ENCODE results near the gene OBP2B.

The OBP2B gene

GRCh38 chr9:133202688-133203453 is 6.2 kb downstream of the OBP2B start:
- in situ Hi-C loops (cut with HindIII; ENCODE audit: low sequenced_read_pairs), result no loop called here

DNA sequence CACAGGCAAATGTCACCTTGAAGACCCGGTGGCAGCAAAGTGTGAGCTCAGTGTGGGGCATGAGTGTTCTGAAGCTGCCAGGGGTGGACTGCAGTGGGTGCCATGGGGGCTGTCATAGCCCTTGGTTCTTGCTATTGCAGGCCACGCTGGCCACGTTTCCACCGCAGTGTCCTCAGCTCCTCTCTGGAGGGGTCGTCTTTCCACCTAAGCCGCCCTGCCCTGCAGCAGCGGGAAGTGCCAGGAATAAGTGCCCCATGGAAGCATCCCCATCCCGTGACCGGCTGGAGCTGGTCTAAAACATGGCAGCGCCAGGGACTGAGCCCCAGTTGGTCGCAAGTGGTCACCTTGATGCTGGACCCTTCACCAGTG is 6.9 kb downstream of the OBP2B start:
- in situ Hi-C loops (cut with HindIII; ENCODE audit: low sequenced_read_pairs), result no loop called here

GRCh38 chr9:133201424-133202144 is 7.5 kb downstream of the OBP2B start:
- in situ Hi-C loops (cut with HindIII; ENCODE audit: low sequenced_read_pairs), result no loop called here

DNA sequence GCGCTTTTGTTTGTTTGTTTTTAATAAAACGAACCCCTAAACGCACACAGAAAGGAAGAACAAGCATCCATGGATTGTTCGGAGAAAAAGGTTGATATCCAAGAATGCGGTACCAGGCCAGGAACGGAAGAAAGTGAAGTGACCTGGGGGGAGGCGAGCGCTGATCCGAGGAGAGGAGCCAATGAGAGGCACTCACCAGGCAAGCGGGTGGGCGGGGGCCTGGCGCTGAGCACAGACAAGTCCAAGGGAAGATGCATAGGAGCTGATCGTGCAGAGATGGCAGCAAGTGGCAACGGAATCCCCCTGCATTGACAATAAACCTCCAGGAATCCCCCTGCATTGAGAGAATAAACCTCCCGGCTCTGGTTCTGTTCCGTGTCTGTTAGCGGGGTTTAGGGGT is 8.4 kb downstream of the OBP2B start:
- in situ Hi-C loops (cut with HindIII; ENCODE audit: low sequenced_read_pairs), result no loop called here

- in situ Hi-C loops (cut with HindIII; ENCODE audit: low sequenced_read_pairs), result no loop called here
Observed at GRCh38 chr9:133199648-133200321, 9.3 kb downstream of the OBP2B start.

- in situ Hi-C loops (cut with HindIII; ENCODE audit: low sequenced_read_pairs), result no loop called here
Observed at GRCh38 chr9:133195029-133195428, 14.0 kb downstream of the OBP2B start.

DNA sequence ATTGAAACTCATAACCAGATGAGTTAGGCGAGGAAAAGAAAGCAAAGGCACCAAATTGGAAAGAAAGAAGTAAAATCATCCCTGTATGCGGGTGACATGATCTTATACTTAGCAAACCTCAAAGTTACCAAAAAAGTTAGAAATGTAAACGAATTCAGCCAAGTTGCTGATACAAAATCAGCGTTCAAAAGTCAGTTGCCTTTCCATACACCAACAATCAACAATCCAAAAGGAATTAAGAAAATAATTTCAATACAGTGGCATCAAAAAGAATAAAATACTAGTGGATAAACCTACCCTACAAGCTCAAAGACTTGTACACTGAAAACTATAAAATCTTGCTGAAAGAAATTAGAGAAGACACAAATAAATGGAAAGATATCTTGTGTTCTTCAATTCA is 14.5 kb downstream of the OBP2B start:
- in situ Hi-C loops (cut with HindIII; ENCODE audit: low sequenced_read_pairs), result no loop called here

DNA sequence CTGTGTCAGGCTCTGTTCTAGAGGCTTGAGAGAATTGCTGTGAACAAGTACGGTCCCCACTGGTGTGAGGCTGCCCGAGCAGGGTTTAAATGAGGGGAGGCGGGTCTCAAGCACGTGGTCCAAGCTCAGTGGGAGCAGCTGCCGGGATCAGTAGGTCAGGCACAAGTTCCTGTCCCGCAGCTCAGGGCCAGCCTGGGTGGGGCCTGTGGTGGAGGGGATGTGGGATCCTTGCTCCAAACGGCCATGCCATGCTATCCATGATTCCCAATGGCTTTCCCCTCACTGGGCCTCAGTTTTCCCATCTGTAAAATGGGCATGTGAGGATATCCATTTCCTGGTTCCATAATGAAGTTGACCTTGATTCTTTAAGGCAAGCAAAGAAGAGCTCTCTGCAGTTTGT is 17.1 kb downstream of the OBP2B start:
- in situ Hi-C loops (cut with HindIII; ENCODE audit: low sequenced_read_pairs), result no loop called here

- in situ Hi-C loops (cut with HindIII; ENCODE audit: low sequenced_read_pairs), result no loop called here
Observed at GRCh38 chr9:133189826-133190225, 19.2 kb downstream of the OBP2B start.

DNA sequence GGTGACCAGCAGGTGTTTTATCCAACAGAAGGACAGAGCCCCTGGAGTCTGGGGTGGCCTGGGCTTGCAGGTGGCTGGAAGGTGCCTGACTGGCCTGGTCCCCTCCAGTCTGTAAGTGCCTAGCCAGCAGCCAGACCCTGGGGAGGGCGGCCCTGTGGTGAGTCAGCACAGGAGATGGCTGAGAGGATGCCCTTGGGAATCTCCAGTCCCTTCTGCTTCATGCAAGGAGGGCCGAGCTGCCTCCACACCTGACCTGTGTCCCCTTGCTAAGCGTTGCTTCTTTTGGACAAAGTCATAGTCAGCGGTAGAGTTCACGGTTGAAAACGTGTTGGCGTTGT is 20.2 kb downstream of the OBP2B start:
- in situ Hi-C loops (cut with HindIII; ENCODE audit: low sequenced_read_pairs), result no loop called here

DNA sequence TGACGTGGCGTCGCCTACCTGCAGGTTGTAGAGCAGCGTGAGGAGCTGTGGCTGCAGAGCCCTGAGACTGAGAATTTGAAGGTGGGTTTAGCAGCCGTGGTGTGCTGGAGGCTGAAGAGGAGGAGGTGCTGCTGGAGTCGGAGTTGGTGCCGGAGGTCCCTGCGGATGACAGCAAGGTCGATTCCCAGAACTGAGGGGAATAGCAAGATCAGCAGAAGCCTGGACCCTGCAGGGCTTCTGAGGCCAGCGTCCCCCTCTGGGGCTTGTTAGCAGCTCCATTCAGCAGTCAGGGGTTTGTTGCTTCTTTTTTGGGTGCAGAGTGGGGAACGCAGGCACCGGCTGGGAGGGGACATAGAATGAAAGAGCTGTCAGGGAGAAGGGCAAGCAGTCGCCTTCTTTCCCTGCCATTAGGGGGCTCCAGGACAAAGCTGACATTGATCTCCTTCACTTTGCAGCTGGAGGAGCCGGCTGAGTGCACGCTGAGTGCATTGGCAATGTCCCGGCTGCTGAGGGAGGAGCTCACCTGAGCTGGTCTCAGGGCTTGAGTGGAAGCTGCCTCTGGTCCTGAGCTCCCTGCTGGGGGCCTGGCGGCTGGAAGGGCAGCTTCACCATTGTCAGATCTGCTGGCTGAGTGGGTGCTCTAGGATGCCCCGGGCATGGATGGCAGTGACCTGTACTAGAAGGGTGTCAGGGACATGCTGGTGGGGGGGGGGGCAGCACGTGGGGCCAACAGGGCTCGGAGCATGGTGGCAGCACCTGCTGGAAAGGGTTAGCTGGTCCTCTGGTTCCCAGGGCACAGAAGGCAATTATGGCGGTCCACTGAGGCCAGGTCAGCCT is 20.8 kb downstream of the OBP2B start:
- in situ Hi-C loops (cut with HindIII; ENCODE audit: low sequenced_read_pairs), result no loop called here

GRCh38 chr9:133187561-133188005 is 21.5 kb downstream of the OBP2B start:
- in situ Hi-C loops (cut with HindIII; ENCODE audit: low sequenced_read_pairs), result no loop called here

DNA sequence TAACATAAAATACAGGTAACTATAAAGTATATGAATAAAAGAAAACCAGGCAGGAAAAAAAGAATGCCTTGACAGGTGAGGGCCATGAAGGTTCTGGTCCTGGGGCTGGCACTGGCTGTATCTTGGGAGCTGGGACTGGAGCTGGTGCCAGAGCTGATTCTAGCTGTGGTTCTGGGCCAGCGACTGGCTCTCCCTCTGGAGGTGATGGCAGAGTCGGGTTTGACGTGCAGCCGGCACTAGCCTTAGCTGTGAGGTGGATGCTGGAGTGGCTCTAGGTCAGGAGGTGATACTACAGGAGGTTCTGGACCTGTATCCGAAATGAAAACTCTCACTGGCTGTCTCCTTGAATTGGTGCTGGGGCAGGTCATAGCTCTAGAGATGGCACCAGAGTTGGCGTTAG is 22.3 kb downstream of the OBP2B start:
- in situ Hi-C loops (cut with HindIII; ENCODE audit: low sequenced_read_pairs), result no loop called here

DNA sequence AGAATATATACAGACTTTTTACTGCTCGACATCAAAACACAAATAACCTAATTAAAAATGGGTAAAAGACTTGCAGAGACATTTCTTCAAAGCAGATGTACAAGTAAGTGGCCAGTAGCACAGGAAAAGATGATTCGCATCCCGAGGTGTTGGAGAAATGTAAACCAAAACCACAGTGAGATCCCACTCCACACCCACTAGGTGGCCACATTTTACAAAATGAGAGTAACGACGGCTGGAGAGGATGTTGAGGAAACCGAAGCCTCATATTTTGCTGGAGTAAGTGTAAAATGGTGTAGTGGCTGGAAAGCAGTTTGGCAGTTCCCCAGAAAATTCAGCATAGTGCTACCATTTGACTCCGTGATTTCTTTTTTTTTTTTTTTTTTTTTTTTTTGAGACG is 24.1 kb downstream of the OBP2B start:
- in situ Hi-C loops (cut with HindIII; ENCODE audit: low sequenced_read_pairs), result no loop called here

DNA sequence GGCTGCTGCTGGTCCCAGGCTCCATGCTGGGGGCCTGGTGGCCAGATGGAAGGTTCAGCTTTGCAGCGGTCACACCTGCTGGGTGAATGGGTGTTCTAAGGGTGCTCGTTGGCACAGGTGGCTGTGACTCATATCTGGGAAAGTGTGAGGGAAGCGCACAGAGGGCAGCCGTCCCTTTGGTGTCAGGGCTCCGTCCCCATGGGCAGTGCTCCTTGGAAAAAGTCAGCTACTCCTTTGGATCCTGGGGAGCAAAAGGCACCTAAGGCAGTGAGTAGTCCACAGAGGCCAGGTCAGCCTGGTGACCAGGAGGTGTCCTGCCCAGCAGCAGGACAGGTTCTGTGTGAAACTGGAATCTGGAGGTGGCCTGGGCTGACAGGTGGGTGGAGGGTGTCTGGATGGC is 26.9 kb downstream of the OBP2B start:
- in situ Hi-C loops (cut with HindIII; ENCODE audit: low sequenced_read_pairs), result no loop called here

DNA sequence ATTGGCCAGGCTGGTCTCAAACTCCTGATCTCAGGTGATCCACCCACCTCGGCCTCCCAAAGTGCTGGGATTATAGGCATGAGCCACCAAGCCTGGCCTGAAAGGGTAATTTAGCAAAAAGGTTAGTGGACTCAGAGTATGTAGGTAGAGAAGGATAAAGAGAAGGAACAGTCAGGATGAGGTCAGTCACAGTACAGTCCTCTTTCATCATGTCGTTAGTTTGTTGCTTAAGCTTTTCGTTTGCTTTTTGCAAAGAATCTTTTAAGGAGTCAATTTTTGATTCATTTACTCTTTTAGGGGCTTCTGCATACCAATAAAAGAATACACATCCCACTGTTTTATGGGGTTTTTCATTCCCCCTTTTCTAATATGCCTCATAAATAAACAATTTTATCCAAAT is 27.5 kb downstream of the OBP2B start:
- in situ Hi-C loops (cut with HindIII; ENCODE audit: low sequenced_read_pairs), result no loop called here

GRCh38 chr9:133180953-133181352 is 28.1 kb downstream of the OBP2B start:
- in situ Hi-C loops (cut with HindIII; ENCODE audit: low sequenced_read_pairs), result no loop called here

DNA sequence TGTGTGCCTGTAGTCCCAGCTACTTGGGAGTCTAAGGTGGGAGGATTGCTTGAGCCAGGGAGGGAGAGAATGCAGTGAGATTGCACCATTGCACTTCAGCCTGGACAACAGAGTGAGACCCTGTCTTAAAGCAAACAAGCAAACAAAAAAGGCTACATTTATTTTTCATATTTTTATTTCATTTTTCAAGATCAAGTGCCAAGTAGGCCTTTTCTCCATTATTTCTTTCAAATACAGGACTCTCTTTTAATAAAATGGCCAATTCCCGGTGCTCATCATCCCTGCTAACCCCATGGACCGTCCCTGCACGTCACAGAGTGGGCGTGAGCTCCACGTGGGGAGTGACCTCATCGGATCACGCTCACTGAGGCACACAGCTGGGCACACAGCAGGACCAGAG is 36.0 kb downstream of the OBP2B start:
- in situ Hi-C loops (cut with HindIII; ENCODE audit: low sequenced_read_pairs), result no loop called here

- in situ Hi-C loops (cut with HindIII; ENCODE audit: low sequenced_read_pairs), result no loop called here
Observed at GRCh38 chr9:133171161-133171961, 37.7 kb downstream of the OBP2B start.

DNA sequence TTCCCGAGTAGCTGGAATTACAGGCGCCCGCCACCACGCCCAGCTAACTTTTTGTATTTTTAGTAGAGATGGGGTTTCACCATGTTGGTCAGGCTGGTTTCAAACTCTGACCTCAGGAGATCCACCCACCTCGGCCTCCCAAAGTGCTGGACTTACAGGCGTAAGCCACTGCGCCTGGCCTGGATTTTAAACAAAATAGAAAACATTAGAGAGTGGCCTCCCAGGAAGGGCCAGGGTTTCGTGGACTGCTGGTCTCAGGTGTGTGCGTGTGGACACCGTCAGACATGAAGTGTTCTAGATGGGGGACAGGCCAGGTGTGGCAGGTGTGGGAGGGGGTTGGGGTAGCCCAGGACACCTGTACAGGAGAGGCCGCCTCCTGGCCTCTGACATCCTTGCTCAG is 38.3 kb downstream of the OBP2B start:
- in situ Hi-C loops (cut with HindIII; ENCODE audit: low sequenced_read_pairs), result no loop called here

Data from DLD1 (cell line).